ENCODE data around the gene ADARB1.

ADARB1 gene

DNA sequence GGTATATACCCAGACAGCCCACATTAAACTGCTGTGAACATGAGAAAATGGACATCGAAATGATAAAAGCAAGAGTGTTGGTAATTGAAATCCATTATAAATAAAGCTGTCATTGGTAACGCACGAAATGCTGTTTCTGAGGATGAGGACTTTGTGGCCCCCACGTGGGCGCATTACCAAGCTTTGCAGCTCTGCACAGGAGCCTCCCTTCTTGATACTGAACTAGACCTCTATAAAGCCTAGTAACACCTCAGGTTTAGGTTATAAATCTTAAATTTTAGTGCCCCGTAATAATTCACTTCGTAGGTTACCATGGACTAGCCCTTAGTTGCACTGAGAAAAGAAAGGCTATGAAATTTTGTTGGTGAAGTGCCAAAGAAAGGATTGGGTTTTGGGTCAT, 45.4 kb downstream of the ADARB1 start:
- Histone ChIP-seq H3K4me1 (ENCODE audit: control insufficient read depth, insufficient read depth, low read length, poor library complexity, severe bottlenecking) (no peaks in the 10 kb centered on the region), H3K27ac (ENCODE audit: low read depth, low read length, severe bottlenecking) (no peak overlapping the region), H3K4me3 (ENCODE audit: extremely low read depth, insufficient read depth, low read length, poor library complexity, severe bottlenecking) (no peak overlapping the region), H3K9me3 (ENCODE audit: control insufficient read depth, low read length) (no peaks in the 10 kb centered on the region), H3K36me3 (ENCODE audit: control insufficient read depth, insufficient read depth, low read length) (peaks cover 44% of the 10 kb centered on the region)
- WGBS, 2 experiments (ENCODE audit: insufficient coverage in 2 of 2) = 96 to 97% methylated on average over 5 to 6 of the region's 7 CpGs

DNA sequence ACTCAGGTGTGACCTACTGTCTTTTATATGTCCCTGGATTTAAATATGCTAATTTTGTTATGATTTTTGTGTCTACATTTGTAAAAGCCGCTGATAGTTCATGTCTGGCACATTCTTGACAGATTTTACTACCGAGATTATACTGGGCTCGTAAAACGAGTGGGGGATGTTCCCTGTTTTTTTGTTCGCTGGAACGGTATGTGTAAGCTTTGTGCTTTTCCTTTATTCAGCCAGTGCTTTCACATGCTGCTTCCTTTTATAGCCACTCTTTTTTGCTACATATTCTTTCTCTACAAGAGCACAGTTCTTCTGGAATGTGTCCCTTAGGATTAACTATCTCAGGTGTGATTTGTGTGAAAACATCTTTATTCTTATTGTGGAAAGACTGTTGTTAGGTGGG, 46.6 kb downstream of the ADARB1 start:
- WGBS, 2 experiments (ENCODE audit: insufficient coverage in 2 of 2) = 93 to 99% methylated on average over 3 to 6 of the region's 6 CpGs
- Histone ChIP-seq H3K36me3 (ENCODE audit: control insufficient read depth, insufficient read depth, low read length) (peaks cover 42% of the 10 kb centered on the region), H3K9me3 (ENCODE audit: control insufficient read depth, low read length) (no peaks in the 10 kb centered on the region), H3K27ac (ENCODE audit: low read depth, low read length, severe bottlenecking) (no peak overlapping the region), H3K4me1 (ENCODE audit: control insufficient read depth, insufficient read depth, low read length, poor library complexity, severe bottlenecking) (no peaks in the 10 kb centered on the region), H3K4me3 (ENCODE audit: extremely low read depth, insufficient read depth, low read length, poor library complexity, severe bottlenecking) (no peak overlapping the region)

DNA sequence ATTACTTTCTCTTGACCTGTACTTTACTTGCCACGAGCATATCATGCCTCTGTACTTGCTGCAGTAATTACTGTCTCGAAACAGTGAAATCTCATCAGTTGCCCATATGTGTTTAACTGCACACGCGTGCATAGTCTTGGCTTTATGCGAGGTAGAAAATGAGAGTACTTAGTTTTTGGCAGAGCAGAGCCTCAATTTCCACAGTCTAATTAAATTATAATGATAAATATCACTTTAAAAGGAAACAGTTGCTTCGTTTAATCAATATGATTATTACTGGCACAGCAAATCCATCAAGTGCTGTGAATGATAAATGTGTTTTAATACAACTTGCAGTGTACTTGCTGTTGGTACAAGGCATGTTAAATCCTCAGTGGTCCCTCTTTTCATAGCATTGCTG, 47.6 kb downstream of the ADARB1 start:
- WGBS, 2 experiments (ENCODE audit: insufficient coverage in 2 of 2) = 92 to 96% methylated on average over 2 to 5 of the region's 6 CpGs
- Histone ChIP-seq H3K4me3 (ENCODE audit: extremely low read depth, insufficient read depth, low read length, poor library complexity, severe bottlenecking) (no peak overlapping the region), H3K27ac (ENCODE audit: low read depth, low read length, severe bottlenecking) (no peak overlapping the region), H3K36me3 (ENCODE audit: control insufficient read depth, insufficient read depth, low read length) (peaks cover 31% of the 10 kb centered on the region), H3K9me3 (ENCODE audit: control insufficient read depth, low read length) (no peaks in the 10 kb centered on the region), H3K4me1 (ENCODE audit: control insufficient read depth, insufficient read depth, low read length, poor library complexity, severe bottlenecking) (no peaks in the 10 kb centered on the region)

DNA sequence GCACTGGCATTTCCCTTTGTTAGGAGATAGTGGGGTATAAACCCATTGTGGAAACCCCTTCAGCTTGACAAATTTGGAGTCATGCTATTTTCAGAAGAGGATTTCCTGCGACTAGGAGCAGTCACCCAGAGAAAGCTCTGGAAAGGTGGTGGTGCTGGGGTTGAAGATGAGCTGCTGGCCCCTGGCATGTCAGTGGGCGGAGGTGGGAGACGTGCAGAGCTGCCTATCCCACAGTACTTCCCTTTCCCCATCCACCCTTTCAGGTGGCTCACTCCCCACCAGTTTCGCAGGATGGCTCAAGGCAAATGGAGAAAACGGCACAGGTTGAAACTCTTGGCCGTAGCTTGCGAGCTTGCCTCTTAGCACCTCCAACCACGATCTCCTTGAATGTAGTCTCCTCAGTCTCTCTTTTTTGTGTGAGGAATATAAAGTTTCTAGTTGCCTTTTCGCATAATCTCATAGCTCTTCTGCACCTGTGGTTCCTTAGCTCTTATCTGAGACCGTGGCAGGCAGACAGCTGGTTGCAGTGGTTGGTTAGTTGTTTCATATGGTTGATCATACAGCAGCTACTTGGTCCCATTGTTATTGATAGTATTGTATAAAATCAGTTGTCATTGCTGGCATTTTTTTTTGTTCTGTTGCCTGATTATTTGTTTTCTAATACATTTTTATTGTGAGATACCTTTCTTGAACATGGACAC, 48.2 kb downstream of the ADARB1 start:
- H3K9me3 ChIP-seq (ENCODE audit: control insufficient read depth, low read length) = no peaks in the 10 kb centered on the region
- H3K36me3 ChIP-seq (ENCODE audit: control insufficient read depth, insufficient read depth, low read length) = peaks cover 27% of the 10 kb centered on the region
- whole genome bisulfite sequencing, 2 experiments (ENCODE audit: insufficient coverage in 2 of 2) = 84 to 90% methylated on average over 6 to 8 of the region's 10 CpGs
- no peak overlapping the region for H3K4me3 ChIP-seq (ENCODE audit: extremely low read depth, insufficient read depth, low read length, poor library complexity, severe bottlenecking)
- H3K4me1 ChIP-seq (ENCODE audit: control insufficient read depth, insufficient read depth, low read length, poor library complexity, severe bottlenecking) = no peaks in the 10 kb centered on the region
- no peak overlapping the region for H3K27ac ChIP-seq (ENCODE audit: low read depth, low read length, severe bottlenecking)

DNA sequence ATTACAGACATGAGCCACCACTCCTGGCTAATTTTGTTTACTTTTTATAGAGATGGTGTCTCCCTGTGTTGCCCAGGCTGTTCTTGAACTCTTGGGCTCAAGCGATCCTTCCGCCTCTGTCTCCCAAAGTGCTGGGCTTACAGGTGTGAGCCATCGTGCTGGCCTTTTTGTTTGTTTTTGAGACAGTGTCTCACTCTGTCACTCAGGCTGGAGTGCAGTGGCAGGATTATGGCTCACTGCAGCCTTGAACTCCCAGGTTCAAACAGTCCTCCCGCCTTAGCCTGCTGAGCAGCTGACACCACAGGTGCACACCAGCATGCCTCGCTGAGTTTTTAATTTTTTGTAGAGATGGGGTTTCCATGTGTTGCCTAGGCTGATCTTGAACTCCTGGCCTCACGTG, 49.1 kb downstream of the ADARB1 start:
- Histone ChIP-seq H3K36me3 (ENCODE audit: control insufficient read depth, insufficient read depth, low read length) (peaks cover 19% of the 10 kb centered on the region), H3K4me1 (ENCODE audit: control insufficient read depth, insufficient read depth, low read length, poor library complexity, severe bottlenecking) (no peaks in the 10 kb centered on the region), H3K27ac (ENCODE audit: low read depth, low read length, severe bottlenecking) (no peak overlapping the region), H3K9me3 (ENCODE audit: control insufficient read depth, low read length) (no peaks in the 10 kb centered on the region), H3K4me3 (ENCODE audit: extremely low read depth, insufficient read depth, low read length, poor library complexity, severe bottlenecking) (no peak overlapping the region)
- 92% methylated on average over 4 to 5 of the region's 6 CpGs for WGBS, 2 experiments (ENCODE audit: insufficient coverage in 2 of 2)

DNA sequence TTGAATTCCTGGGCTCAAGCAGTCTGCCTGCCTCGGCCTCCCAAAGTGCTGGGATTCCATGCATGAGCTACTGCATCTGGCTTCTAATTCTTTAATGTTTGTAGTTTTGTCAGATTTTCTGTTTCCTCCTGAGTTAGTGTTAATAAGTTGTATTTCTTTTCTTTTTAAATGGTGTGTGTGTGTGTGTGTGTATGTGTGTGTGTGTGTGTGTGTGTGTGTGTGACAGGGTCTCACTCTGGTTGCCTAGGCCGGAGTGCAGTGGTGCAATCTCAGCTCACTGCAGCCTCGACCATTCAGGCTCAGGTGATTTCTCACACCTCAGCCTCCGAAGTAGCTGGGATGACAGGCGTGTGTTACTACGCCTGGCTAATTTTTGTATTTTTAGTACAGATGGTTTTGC, 50.2 kb downstream of the ADARB1 start:
- Histone ChIP-seq H3K27ac (ENCODE audit: low read depth, low read length, severe bottlenecking) (no peak overlapping the region), H3K4me1 (ENCODE audit: control insufficient read depth, insufficient read depth, low read length, poor library complexity, severe bottlenecking) (peaks cover 7% of the 10 kb centered on the region), H3K36me3 (ENCODE audit: control insufficient read depth, insufficient read depth, low read length) (peaks cover 15% of the 10 kb centered on the region), H3K4me3 (ENCODE audit: extremely low read depth, insufficient read depth, low read length, poor library complexity, severe bottlenecking) (no peak overlapping the region), H3K9me3 (ENCODE audit: control insufficient read depth, low read length) (no peaks in the 10 kb centered on the region)
- 96 to 98% methylated on average over 5 of the region's 6 CpGs for WGBS, 2 experiments (ENCODE audit: insufficient coverage in 2 of 2)

DNA sequence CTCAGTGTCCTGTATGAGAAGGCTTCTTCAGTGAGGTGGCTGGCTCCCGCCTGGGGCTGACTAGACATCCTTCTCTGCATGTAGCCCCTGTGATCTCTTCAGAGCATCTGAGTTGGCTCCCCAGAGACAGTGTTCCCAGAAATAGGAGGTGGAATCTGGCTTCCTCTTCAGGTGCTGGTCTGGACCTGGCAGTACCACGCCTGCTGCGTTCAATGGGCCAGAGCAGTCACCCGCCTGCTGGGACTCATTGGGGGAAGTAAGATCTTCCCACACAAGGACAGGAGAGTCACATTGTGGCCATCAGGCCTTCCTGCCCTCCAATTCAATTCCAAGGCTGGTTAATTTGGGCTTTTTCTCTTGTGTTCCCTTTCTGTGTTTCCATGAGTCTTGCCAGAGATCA, 51.0 kb downstream of the ADARB1 start:
- Histone ChIP-seq H3K4me3 (ENCODE audit: extremely low read depth, insufficient read depth, low read length, poor library complexity, severe bottlenecking) (no peak overlapping the region), H3K4me1 (ENCODE audit: control insufficient read depth, insufficient read depth, low read length, poor library complexity, severe bottlenecking) (peaks cover 7% of the 10 kb centered on the region), H3K9me3 (ENCODE audit: control insufficient read depth, low read length) (no peaks in the 10 kb centered on the region), H3K36me3 (ENCODE audit: control insufficient read depth, insufficient read depth, low read length) (peaks cover 9% of the 10 kb centered on the region), H3K27ac (ENCODE audit: low read depth, low read length, severe bottlenecking) (no peak overlapping the region)
- 95 to 96% methylated on average over 3 to 4 of the region's 4 CpGs for WGBS, 2 experiments (ENCODE audit: insufficient coverage in 2 of 2)

DNA sequence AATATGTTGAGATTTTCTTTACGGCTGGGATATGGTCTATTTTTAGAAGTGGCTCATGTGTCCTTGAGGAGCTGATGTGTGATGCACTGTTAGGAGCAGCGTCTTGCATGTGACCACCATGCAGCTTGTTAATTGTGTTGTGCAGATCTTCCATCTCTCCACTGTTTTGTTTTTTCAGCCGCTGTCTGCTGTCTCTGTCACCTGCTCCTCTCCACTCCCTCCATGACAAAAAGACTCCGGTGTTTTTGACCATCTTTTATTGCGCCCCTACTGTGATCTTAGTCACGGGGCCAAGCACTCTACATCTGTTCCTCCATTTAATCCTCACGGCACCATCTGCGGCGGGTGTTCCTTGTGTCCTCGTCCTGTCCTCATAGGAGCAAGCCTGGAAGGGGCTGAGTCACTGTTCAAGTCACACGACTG, 51.8 kb downstream of the ADARB1 start:
- H3K36me3 ChIP-seq (ENCODE audit: control insufficient read depth, insufficient read depth, low read length) = peaks cover 7% of the 10 kb centered on the region
- H3K4me1 ChIP-seq (ENCODE audit: control insufficient read depth, insufficient read depth, low read length, poor library complexity, severe bottlenecking) = peaks cover 7% of the 10 kb centered on the region
- H3K4me3 ChIP-seq (ENCODE audit: extremely low read depth, insufficient read depth, low read length, poor library complexity, severe bottlenecking) = no peak overlapping the region
- H3K9me3 ChIP-seq (ENCODE audit: control insufficient read depth, low read length) = no peaks in the 10 kb centered on the region
- no peak overlapping the region for H3K27ac ChIP-seq (ENCODE audit: low read depth, low read length, severe bottlenecking)
- 90% methylated on average over 9 of the region's 11 CpGs for WGBS, 2 experiments (ENCODE audit: insufficient coverage in 2 of 2)

DNA sequence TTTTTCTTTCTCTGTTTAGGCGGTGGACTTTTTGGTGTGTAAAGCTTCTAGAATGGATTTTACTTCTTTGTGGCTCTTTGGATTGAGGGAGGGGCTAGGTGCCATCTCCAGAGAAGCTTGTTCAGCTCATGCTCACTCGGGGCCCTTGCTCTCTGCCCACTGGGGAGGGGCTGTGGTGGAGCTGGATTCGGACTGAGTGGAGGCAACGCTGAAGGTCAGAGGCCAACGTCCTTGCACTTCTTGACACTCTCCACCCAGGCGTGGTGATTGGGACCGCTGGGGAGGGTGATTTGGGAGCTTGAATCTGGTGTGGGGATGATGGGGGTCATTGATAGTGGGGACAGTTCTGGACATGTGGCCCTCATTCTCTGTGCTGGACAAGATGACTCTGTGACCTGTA, 52.6 kb downstream of the ADARB1 start:
- no peaks in the 10 kb centered on the region for H3K9me3 ChIP-seq (ENCODE audit: control insufficient read depth, low read length)
- WGBS, 2 experiments (ENCODE audit: insufficient coverage in 2 of 2) = 100% methylated on average over 4 of the region's 7 CpGs; no CpG with 5 or more reads in 1 of the 2 experiments
- H3K27ac ChIP-seq (ENCODE audit: low read depth, low read length, severe bottlenecking) = no peak overlapping the region
- H3K4me1 ChIP-seq (ENCODE audit: control insufficient read depth, insufficient read depth, low read length, poor library complexity, severe bottlenecking) = peaks cover 7% of the 10 kb centered on the region
- H3K36me3 ChIP-seq (ENCODE audit: control insufficient read depth, insufficient read depth, low read length) = peaks cover 7% of the 10 kb centered on the region
- no peak overlapping the region for H3K4me3 ChIP-seq (ENCODE audit: extremely low read depth, insufficient read depth, low read length, poor library complexity, severe bottlenecking)

DNA sequence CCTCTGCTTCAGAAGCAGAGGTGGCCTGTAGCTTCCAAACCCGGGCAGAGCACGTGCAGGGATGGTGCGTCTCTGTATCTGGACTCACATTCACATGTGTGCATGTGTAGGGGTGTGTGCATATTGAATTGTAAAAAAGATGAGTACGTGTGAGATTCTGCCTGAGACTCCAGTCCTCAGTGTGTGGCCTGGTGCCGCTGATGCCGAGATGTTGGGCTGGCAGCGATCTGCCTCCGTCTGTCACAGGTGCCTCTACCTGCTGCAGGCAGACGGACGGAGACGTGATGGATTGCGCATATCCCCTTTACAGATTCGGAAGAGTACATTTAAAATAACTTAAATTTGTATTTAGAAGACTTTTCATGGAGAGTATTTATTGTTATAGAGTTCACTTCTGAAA, 53.6 kb downstream of the ADARB1 start:
- peaks cover 6% of the 10 kb centered on the region for H3K36me3 ChIP-seq (ENCODE audit: control insufficient read depth, insufficient read depth, low read length)
- WGBS, 2 experiments (ENCODE audit: insufficient coverage in 2 of 2) = 88 to 94% methylated on average over 8 to 9 of the region's 13 CpGs
- peaks cover 10% of the 10 kb centered on the region for H3K4me1 ChIP-seq (ENCODE audit: control insufficient read depth, insufficient read depth, low read length, poor library complexity, severe bottlenecking)
- no peaks in the 10 kb centered on the region for H3K9me3 ChIP-seq (ENCODE audit: control insufficient read depth, low read length)
- no peak overlapping the region for H3K4me3 ChIP-seq (ENCODE audit: extremely low read depth, insufficient read depth, low read length, poor library complexity, severe bottlenecking)
- no peak overlapping the region for H3K27ac ChIP-seq (ENCODE audit: low read depth, low read length, severe bottlenecking)

DNA sequence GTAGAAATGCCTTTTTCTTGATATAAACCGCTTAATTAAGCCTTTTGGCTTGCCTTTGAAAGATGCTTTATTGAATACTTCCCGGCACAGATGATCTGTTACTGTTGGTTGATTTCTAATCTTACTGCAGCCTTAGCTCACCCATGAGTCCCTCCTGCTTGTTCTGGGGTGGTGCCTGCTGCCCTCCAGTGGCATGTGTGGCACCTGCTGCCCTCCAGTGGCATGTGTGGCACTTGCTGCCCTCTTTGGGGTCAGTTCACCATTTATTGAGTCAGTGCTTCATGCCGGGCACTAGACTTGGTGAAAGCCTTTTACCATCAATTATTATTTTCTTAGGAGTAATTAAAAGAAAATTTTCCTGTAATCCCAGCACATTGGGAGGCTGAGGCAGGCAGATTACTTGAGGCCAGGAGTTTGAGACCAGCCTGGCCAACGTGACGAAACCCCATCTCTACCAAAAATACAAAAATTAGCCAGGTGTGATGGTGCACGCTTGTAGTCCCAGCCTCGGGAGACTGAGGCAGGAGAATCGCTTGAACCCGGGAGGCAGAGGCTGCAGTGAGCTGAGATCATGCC, 54.3 kb downstream of the ADARB1 start:
- Histone ChIP-seq H3K36me3 (ENCODE audit: control insufficient read depth, insufficient read depth, low read length) (peaks cover 6% of the 10 kb centered on the region), H3K27ac (ENCODE audit: low read depth, low read length, severe bottlenecking) (no peak overlapping the region), H3K4me1 (ENCODE audit: control insufficient read depth, insufficient read depth, low read length, poor library complexity, severe bottlenecking) (peaks cover 12% of the 10 kb centered on the region), H3K4me3 (ENCODE audit: extremely low read depth, insufficient read depth, low read length, poor library complexity, severe bottlenecking) (no peak overlapping the region), H3K9me3 (ENCODE audit: control insufficient read depth, low read length) (no peaks in the 10 kb centered on the region)
- WGBS, 2 experiments (ENCODE audit: insufficient coverage in 2 of 2) = 67 to 80% methylated on average over 6 to 8 of the region's 9 CpGs

All from mesodermal cell (in vitro differentiated cells).